HCT116 (cell line): ENCODE results near the gene GRM4. TPM values are rescaled to one million over a fixed set of nuclear protein-coding genes. Genes with fewer than 3 reads are reported as not detected.

Source experiments
- ATAC-seq: fragments of 200-7000 bp; cut with Tn5 transposase; 2 replicates; pipeline ENCODE4 v1.9.1; 2020; ENCODE audit warnings: mild to moderate bottlenecking, moderate library complexity
- BruUV-seq: library from RNA; stranded (reverse); fragments of 400-500 nt; replicated peaks from 2 replicates; lab custom pipeline; 2021; lab: Mats Ljungman, UMichigan
- CTCF ChIA-PET: fragments of 300-600 bp; sonication (Branson Sonifier 250); formaldehyde crosslinking; loops from one replicate; lab custom pipeline; 2021; ENCODE audit warnings: antibody characterized with exemption; lab: Charles Lee
- POLR2A ChIA-PET: fragments of 300-600, 350-600 bp; sonication (Branson Sonifier 250); formaldehyde crosslinking; loops from one replicate; lab custom pipeline; 2021; ENCODE audit warnings: antibody characterized with exemption; lab: Charles Lee
- RAD21 ChIA-PET, 2 experiments: fragments of 300-600 bp; sonication (Branson Sonifier 250); formaldehyde crosslinking; loops; one replicate each; lab custom pipeline; 2023; ENCODE audit warnings: low total read pairs in 2 of 2; ENCODE audit not compliant: uncharacterized antibody in 2 of 2, unreplicated experiment in 2 of 2, low non-redundant PET in 1 of 2; lab: Charles Lee
- DNase-seq: peaks from one replicate; pipeline ENCODE4 v3.0.0-alpha.2; 2010; ENCODE audit warnings: low read depth, low spot score
- H2AFZ ChIP-seq: fragments of 200-600 bp; shearing (Covaris generic), sonication (generic); 2 replicates; pipeline ENCODE4 v1.6.1; 2017; ENCODE audit warnings: low read depth, mixed run types, mixed read lengths, antibody characterized with exemption, low read length; ENCODE audit not compliant: poor library complexity, severe bottlenecking
- H3K27ac ChIP-seq: 2 replicates; pipeline ENCODE4 v1.5.1; 2012; ENCODE audit warnings: low read depth, low read length
- H3K27me3 ChIP-seq: fragments of 200-600 bp; sonication (generic); 2 replicates; pipeline ENCODE4 v1.6.1; 2016; ENCODE audit warnings: mixed run types, low read length, mixed read lengths; ENCODE audit not compliant: insufficient read depth
- H3K36me3 ChIP-seq, 2 experiments: fragments of 200-500 bp in 1 of 2; fragments of 200-600 bp in 1 of 2; sonication (Bioruptor generic) in 1 of 2; sonication (generic) in 1 of 2; 2 replicates each; pipeline versions ENCODE4 v1.5.1 to v1.6.1; 2014 to 2016; ENCODE audit warnings: low read length in 2 of 2, inconsistent platforms in 1 of 2, mixed read lengths in 1 of 2, mixed run types in 1 of 2; ENCODE audit not compliant: insufficient read depth in 2 of 2, control insufficient read depth in 1 of 2
- H3K4me1 ChIP-seq, 2 experiments: fragments of 200-600 bp in 1 of 2; sonication (generic) in 1 of 2; 2 replicates each; pipeline versions ENCODE4 v1.5.1 to v1.6.1; 2012 to 2017; ENCODE audit warnings: low read length in 2 of 2, inconsistent platforms in 1 of 2, mild to moderate bottlenecking in 1 of 2, mixed read lengths in 1 of 2, mixed run types in 1 of 2, moderate library complexity in 1 of 2; ENCODE audit not compliant: insufficient read depth in 2 of 2, control insufficient read depth in 1 of 2
- H3K4me2 ChIP-seq: fragments of 200-600 bp; sonication (generic); 2 replicates; pipeline ENCODE4 v1.6.1; 2017; ENCODE audit warnings: mixed run types, low read length, mixed read lengths
- H3K4me3 ChIP-seq, 2 experiments: fragments of 200-600 bp in 1 of 2; sonication (generic) in 1 of 2; replicated peaks in 1 of 2; 2 replicates each; pipeline ENCODE4 v1.5.1; 2011 to 2016; ENCODE audit warnings: low read length in 2 of 2, control low read depth in 1 of 2, low read depth in 1 of 2, mild to moderate bottlenecking in 1 of 2, mixed read lengths in 1 of 2, mixed run types in 1 of 2
- H3K79me2 ChIP-seq: fragments of 200-600 bp; sonication (generic); 2 replicates; pipeline ENCODE4 v1.6.1; 2017; ENCODE audit warnings: mild to moderate bottlenecking, mixed run types, low read length, moderate library complexity, mixed read lengths; ENCODE audit not compliant: insufficient read depth
- H3K9ac ChIP-seq: fragments of 200-600 bp; sonication (generic); 2 replicates; pipeline ENCODE4 v1.6.1; 2016; ENCODE audit warnings: low read length, mixed read lengths
- H3K9me2 ChIP-seq: fragments of 200-600 bp; sonication (generic), shearing (Covaris generic); 2 replicates; pipeline ENCODE4 v1.6.1; 2017; ENCODE audit warnings: mixed run types, mild to moderate bottlenecking, moderate library complexity; ENCODE audit not compliant: insufficient read depth
- H3K9me3 ChIP-seq, 2 experiments: fragments of 200-500 bp in 1 of 2; fragments of 200-600 bp in 1 of 2; sonication (Bioruptor generic) in 1 of 2; sonication (generic) in 1 of 2; 2 replicates each; pipeline ENCODE4 v1.6.1; 2014 to 2017; ENCODE audit warnings: low read length in 2 of 2, mixed read lengths in 2 of 2, inconsistent platforms in 1 of 2, low read depth in 1 of 2, mild to moderate bottlenecking in 1 of 2, mixed run types in 1 of 2, moderate library complexity in 1 of 2; ENCODE audit not compliant: control insufficient read depth in 1 of 2, insufficient read depth in 1 of 2
- H4K20me1 ChIP-seq: fragments of 200-600 bp; sonication (generic), shearing (Covaris generic); 2 replicates; pipeline ENCODE4 v1.6.1; 2017; ENCODE audit warnings: mixed run types, mild to moderate bottlenecking, moderate library complexity; ENCODE audit not compliant: insufficient read depth
- CBX3 ChIP-seq: IDR thresholded peaks from 2 replicates; pipeline ENCODE4 v1.6.1; 2012; ENCODE audit warnings: low read depth
- CEBPB ChIP-seq: IDR thresholded peaks from 2 replicates; pipeline ENCODE4 v1.6.1; 2012; ENCODE audit warnings: low read depth
- ELF1 ChIP-seq: IDR thresholded peaks from 2 replicates; pipeline ENCODE4 v1.6.1; 2012; ENCODE audit warnings: low read depth, borderline replicate concordance
- EZH2 ChIP-seq: fragments of 200-600 bp; sonication (generic); IDR thresholded peaks from 2 replicates; pipeline ENCODE4 v1.6.1; 2017; ENCODE audit warnings: antibody characterized with exemption, mixed run types
- EZH2phosphoT487 ChIP-seq: fragments of 200-600 bp; IDR thresholded peaks from 2 replicates; pipeline ENCODE4 v1.6.1; 2018; ENCODE audit warnings: antibody characterized with exemption, borderline replicate concordance
- FOSL1 ChIP-seq: IDR thresholded peaks from 2 replicates; pipeline ENCODE4 v1.6.1; 2012; ENCODE audit warnings: low read depth
- JUND ChIP-seq: IDR thresholded peaks from 2 replicates; pipeline ENCODE4 v1.6.1; 2012
- POLR2AphosphoS5 ChIP-seq: IDR thresholded peaks from 2 replicates; pipeline ENCODE4 v1.6.1; 2011; ENCODE audit warnings: mild to moderate bottlenecking, low read depth, low read length, moderate library complexity
- RAD21 ChIP-seq: IDR thresholded peaks from 2 replicates; pipeline ENCODE4 v1.6.1; 2012; ENCODE audit warnings: low read depth, mild to moderate bottlenecking
- SIN3A ChIP-seq: IDR thresholded peaks from 2 replicates; pipeline ENCODE4 v1.6.1; 2012; ENCODE audit warnings: low read depth
- SP1 ChIP-seq: IDR thresholded peaks from 2 replicates; pipeline ENCODE4 v1.6.1; 2012; ENCODE audit warnings: low read depth
- SRF ChIP-seq: IDR thresholded peaks from 2 replicates; pipeline ENCODE4 v1.6.1; 2012; ENCODE audit warnings: low read depth
- TCF7L2 ChIP-seq: IDR thresholded peaks from 2 replicates; pipeline ENCODE4 v1.7.0; 2011; ENCODE audit warnings: borderline replicate concordance, inconsistent platforms; ENCODE audit not compliant: insufficient read depth, insufficient read length; ENCODE audit errors: extremely low read depth
- YY1 ChIP-seq: IDR thresholded peaks from 2 replicates; pipeline ENCODE4 v1.6.1; 2011; ENCODE audit warnings: low read length, low read depth, moderate library complexity, mild to moderate bottlenecking; ENCODE audit not compliant: insufficient replicate concordance; ENCODE audit errors: extremely low read depth
- ZFX ChIP-seq: fragments of 450-650 bp; IDR thresholded peaks from 2 replicates; pipeline ENCODE4 v1.6.1; 2017
- ZNF274 ChIP-seq: fragments of 200-500 bp; sonication (Bioruptor generic); IDR thresholded peaks from 2 replicates; pipeline ENCODE4 v1.6.1; 2014; ENCODE audit warnings: mild to moderate bottlenecking, low read depth, low read length, inconsistent platforms
- intact Hi-C: fragments of 100-400 bp; cut with micrococcal nuclease; formaldehyde crosslinking; loops from 2 replicates; pipeline ENCODE4 v1.10.0; 2022
- total RNA-seq: library from RNA; stranded (reverse); gene quantifications from one replicate; pipeline ENCODE4 v1.2.1, GENCODE V29; 2021; ENCODE audit not compliant: unreplicated experiment
- TF ChIP-seq, protein P1 (sequence below): IDR thresholded peaks from 2 replicates; pipeline ENCODE4 v1.6.1; 2012
- TF ChIP-seq, protein P2 (sequence below): IDR thresholded peaks from 2 replicates; pipeline ENCODE4 v1.6.1; 2012; ENCODE audit warnings: low read depth
- TF ChIP-seq, protein P3 (sequence below): IDR thresholded peaks from 2 replicates; pipeline ENCODE4 v1.6.1; 2012
- TF ChIP-seq, protein P4 (sequence below), 3 experiments: fragments of 200-600 bp in 1 of 3; sonication (generic) in 1 of 3; IDR thresholded peaks in 2 of 3; conservative IDR thresholded peaks in 1 of 3; 2 replicates each; pipeline ENCODE4 v1.5.1; 2012 to 2017; ENCODE audit warnings: low read depth in 2 of 3, low read length in 2 of 3, antibody characterized with exemption in 1 of 3, borderline replicate concordance in 1 of 3, control low read depth in 1 of 3, mild to moderate bottlenecking in 1 of 3, mixed read lengths in 1 of 3, mixed run types in 1 of 3, moderate library complexity in 1 of 3; ENCODE audit not compliant: insufficient read depth in 1 of 3

GRM4 gene
- total RNA-seq, 1 experiment from 2014 or later, result 2.6 TPM

DNA sequence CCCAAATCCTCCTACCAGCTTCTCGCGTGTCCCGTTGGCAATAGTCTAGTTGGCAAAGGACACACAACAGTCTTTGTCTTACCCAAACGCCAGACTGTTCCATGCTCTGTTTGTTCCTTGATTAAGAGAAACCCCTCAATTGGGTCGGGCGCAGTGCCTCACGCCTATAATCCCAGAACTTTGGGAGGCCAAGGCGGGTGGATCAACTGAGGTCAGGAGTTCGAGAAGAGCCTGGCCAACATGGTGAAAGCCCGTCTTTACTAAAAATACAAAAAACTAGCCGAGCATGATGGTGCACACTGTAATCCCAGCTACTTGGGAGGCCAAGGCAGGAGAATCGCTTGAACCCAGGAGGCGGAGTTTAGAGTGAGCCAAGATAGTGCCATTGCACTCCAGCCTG lies 153.7 kb downstream of the GRM4 start:
- no peaks in the 10 kb centered on the region for H3K36me3 ChIP-seq
- BruUV-seq, result no TSS peak
- H3K9me3 ChIP-seq, result no peaks in the 10 kb centered on the region
- H3K79me2 ChIP-seq, result no peaks in the 10 kb centered on the region
- H3K27ac ChIP-seq, result no peak overlapping the region
- no peaks in the 10 kb centered on the region for H4K20me1 ChIP-seq
- intact Hi-C loops, result no loop called here
- POLR2A ChIA-PET, result no interaction called here
- H3K9me2 ChIP-seq, result no peaks in the 10 kb centered on the region
- DNase-seq (no peak), ATAC-seq (no peak)
- H3K27me3 ChIP-seq, result no peaks in the 10 kb centered on the region
- CTCF ChIA-PET, result no interaction called here
- H3K4me2 ChIP-seq, result no peak overlapping the region
- TF ChIP-seq JUND (no peak), EZH2phosphoT487 (no peak), FOSL1 (no peak), SIN3A (no peak), ZNF274 (no peak), ZFX (no peak), CEBPB (no peak), SRF (no peak), POLR2AphosphoS5 (no peak), RAD21 (no peak), ELF1 (no peak), EZH2 (no peak), TCF7L2 (no peak), SP1 (no peak), YY1 (no peak), CBX3 (no peak)
- TF ChIP-seq, protein P1, sequence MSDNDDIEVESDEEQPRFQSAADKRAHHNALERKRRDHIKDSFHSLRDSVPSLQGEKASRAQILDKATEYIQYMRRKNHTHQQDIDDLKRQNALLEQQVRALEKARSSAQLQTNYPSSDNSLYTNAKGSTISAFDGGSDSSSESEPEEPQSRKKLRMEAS, result no peak
- TF ChIP-seq, protein P2, sequence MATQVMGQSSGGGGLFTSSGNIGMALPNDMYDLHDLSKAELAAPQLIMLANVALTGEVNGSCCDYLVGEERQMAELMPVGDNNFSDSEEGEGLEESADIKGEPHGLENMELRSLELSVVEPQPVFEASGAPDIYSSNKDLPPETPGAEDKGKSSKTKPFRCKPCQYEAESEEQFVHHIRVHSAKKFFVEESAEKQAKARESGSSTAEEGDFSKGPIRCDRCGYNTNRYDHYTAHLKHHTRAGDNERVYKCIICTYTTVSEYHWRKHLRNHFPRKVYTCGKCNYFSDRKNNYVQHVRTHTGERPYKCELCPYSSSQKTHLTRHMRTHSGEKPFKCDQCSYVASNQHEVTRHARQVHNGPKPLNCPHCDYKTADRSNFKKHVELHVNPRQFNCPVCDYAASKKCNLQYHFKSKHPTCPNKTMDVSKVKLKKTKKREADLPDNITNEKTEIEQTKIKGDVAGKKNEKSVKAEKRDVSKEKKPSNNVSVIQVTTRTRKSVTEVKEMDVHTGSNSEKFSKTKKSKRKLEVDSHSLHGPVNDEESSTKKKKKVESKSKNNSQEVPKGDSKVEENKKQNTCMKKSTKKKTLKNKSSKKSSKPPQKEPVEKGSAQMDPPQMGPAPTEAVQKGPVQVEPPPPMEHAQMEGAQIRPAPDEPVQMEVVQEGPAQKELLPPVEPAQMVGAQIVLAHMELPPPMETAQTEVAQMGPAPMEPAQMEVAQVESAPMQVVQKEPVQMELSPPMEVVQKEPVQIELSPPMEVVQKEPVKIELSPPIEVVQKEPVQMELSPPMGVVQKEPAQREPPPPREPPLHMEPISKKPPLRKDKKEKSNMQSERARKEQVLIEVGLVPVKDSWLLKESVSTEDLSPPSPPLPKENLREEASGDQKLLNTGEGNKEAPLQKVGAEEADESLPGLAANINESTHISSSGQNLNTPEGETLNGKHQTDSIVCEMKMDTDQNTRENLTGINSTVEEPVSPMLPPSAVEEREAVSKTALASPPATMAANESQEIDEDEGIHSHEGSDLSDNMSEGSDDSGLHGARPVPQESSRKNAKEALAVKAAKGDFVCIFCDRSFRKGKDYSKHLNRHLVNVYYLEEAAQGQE, result no peak
- TF ChIP-seq, protein P3, sequence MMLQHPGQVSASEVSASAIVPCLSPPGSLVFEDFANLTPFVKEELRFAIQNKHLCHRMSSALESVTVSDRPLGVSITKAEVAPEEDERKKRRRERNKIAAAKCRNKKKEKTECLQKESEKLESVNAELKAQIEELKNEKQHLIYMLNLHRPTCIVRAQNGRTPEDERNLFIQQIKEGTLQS, result no peak
- TF ChIP-seq, protein P4, sequence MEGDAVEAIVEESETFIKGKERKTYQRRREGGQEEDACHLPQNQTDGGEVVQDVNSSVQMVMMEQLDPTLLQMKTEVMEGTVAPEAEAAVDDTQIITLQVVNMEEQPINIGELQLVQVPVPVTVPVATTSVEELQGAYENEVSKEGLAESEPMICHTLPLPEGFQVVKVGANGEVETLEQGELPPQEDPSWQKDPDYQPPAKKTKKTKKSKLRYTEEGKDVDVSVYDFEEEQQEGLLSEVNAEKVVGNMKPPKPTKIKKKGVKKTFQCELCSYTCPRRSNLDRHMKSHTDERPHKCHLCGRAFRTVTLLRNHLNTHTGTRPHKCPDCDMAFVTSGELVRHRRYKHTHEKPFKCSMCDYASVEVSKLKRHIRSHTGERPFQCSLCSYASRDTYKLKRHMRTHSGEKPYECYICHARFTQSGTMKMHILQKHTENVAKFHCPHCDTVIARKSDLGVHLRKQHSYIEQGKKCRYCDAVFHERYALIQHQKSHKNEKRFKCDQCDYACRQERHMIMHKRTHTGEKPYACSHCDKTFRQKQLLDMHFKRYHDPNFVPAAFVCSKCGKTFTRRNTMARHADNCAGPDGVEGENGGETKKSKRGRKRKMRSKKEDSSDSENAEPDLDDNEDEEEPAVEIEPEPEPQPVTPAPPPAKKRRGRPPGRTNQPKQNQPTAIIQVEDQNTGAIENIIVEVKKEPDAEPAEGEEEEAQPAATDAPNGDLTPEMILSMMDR (IDR thresholded peaks at IDR 0.05 in 2 of 3, conservative IDR thresholded peaks at IDR 0.05 in 1 of 3; ENCODE audit: borderline replicate concordance in 1 of 3, insufficient read depth in 1 of 3, low read depth in 2 of 3, low read length in 2 of 3), result no peak
- RAD21 ChIA-PET, result no interaction called here
- H3K4me3 ChIP-seq, result no peak overlapping the region
- no peak overlapping the region for H2AFZ ChIP-seq
- H3K9ac ChIP-seq, result no peak overlapping the region
- peaks cover 3 to 9% of the 10 kb centered on the region in 2 experiments; a peak in 3 of 4 replicates for H3K4me1 ChIP-seq
